ENCODE measurements around the gene ATP2A3. TPM values are rescaled to one million over a fixed set of nuclear protein-coding genes. Genes with fewer than 3 reads are reported as not detected.
"Not testable (repeated sequence)": the region's sequence is repeated elsewhere in the genome, so short reads cannot be mapped to it uniquely, and the experiment has no call there.

ATP2A3 gene
- total RNA-seq, 1 experiment from 2014 or later, result 0.04 TPM

DNA sequence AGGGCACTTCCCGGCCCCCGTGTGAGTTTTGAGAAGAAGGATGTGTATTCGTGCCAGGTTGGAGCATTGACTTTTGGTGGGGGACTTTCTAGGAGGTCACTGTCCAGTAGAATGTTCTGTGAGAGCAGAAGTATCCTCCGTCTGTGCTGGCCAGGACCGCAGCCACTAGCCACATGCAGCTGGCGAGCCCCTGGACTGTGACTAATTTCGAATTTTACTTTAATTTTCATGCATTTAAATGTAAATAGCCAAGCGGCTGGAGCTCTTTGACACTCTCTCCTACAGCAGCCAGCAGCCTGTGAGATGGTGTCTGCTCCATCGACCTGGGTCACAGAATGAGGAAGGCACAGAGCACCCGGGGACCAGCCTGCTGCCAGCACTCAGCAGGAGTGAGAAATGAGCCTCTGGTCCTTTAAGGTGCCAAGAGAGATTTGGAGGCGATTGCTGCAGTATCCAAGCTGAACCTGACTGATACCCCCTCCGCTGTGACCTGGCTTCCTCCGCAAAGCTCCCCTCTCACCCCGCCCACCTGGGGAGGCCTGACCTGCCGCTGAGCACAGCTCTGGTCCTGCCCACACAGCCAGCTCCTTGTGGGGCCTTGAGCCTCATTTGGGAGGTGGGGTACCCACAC is 7.8 kb downstream of the ATP2A3 start:
- DNase-seq (ENCODE audit: low spot score), result no peak

DNA sequence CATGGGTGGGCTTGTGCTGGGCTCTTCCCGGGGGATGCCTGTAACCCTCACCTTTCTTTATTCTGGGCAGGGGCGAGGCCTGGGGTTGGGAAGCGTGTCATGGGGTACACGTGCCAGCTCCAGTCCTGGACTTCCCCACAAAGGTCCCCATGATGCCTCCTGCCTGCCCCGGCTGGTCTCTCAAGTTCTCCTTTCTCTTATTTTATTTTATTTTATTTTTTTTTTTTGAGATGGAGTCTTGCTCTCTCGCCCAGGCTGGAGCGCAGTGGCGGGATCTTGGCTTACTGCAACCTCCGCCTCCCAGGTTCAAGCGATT is 8.6 kb downstream of the ATP2A3 start:
- no peak for DNase-seq (ENCODE audit: low spot score)

DNA sequence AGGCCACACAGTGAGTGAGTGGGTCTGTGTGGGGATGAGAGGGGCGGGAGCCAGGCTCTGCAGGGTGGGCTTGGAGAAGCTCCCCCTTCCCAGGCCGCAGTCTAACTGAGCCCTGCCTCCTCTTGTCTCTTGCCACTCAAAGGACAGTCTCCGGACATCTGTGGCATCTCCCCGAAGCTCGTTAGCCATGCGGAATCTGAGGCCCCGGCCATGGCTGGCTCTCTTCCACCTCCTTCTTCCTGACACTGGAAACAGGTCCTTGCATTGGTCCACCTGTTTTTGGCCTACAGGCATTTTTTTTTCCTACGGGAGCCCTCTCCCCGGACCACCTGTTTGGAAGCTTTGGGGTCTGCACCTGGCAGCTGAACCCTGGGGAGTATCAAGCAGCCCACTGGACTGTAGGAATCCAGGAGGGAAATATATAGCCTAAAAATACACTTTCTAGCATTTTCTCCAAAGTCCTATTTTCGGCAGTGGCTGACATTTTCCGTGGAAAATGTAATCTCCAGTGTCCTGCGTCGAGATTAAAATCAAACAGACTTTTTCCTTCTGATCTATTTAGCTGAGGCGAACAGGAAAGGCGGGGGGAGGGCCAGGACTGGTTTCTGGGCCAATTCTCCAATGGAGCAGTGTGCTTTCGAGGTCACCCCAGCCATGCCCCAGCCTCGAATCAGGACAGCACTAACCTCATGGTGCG is 9.1 kb downstream of the ATP2A3 start:
- DNase-seq (ENCODE audit: low spot score), result no peak

DNA sequence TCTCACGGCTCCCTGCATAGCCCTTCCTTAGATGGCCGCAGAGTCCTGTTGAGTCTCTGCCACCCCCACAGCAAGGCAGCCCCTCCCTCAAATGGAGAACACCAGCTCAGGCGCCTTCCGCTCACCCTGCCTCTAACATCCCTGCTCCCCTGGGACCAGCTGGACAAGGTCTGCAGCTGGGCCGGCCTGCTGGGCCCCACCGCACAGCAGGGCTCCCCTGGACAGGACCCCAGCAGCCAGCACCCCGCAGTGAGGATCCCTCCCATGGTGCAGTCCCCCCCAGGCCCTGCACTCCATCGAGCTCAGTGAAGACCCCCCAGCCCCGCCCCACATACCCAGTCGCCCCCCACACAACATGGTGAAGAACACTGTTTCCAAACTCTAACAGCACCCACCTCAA is 10.2 kb downstream of the ATP2A3 start:
- DNase-seq (ENCODE audit: low spot score), result no peak

DNA sequence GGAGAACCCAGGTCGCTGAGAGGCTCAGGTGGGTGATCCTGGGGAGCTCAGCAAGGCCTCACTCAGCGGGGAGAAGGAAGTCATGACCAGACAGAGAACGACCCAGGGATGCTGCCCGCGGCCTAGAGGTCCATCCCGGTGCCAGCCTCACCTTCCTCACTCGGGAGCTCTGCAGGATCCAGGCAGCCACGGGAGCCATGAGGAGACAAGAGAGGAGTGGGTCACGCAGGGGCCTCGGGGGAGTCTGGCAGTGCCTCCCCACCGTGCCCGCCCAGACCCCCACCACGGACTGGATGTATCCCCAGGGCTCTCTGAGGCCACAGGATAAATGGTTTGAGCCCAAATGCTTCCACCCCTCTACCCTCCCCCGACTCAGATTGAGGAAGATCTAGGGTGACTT is 10.7 kb downstream of the ATP2A3 start:
- DNase-seq (ENCODE audit: low spot score), result no peak

DNA sequence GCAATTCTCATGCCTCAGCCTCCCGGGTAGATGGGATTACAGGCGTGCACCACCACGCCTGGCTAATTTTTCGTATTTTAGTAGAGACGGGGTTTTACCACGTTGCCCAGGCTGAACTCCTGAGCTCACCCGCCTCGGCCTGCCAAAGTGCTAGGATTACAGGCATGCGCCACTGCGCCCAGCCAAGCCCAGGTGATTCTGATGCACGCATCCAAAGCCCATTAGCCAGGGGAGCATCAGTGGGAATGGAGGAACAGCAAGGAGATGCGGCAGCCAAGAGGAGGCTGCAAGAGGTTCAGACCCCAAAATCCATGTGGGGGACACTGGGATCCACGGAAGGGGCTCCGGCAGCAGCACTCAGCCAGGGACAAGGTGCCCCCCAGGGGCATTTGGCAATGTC is 12.1 kb downstream of the ATP2A3 start:
- DNase-seq (ENCODE audit: low spot score), result no peak

DNA sequence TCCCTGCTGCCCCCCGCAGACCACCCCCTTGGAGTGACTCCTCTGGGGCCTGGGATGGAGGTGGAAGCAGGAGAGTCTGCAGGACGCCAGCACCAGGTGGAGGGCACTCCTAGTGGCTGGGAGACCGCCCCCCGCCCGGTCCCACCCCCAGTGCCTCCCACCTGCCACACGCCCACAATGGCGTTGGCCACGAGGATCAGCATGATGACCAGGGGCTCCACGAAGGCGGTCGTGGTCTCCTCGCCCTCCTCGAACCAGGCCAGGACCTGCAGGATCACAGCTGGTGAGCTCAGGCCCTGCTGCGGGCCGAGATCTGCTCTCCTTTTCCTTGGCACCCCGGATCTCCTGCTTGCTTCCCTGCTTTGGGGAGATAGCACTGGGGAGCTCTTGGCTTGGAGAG is 12.8 kb downstream of the ATP2A3 start:
- DNase-seq (ENCODE audit: low spot score), result no peak

DNA sequence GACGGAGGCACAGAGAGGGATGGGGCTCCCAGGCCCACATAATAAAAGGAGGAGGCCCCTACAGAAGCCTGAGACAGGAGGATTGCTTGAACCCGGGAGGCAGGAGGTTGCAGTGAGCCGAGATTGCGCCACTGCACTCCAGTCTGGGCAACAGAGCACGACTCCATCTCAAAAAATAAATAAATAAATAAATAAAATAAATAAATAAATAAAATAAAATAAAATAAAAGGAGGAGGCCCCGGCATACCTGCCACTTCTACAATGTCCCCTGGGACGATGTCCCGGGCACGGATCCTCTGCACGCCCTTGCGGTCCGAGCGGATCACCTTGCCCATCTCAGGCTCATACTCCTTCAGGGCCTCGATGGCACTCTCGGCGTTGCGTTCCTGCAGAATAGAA is 13.2 kb downstream of the ATP2A3 start:
- DNase-seq (ENCODE audit: low spot score), result no peak

DNA sequence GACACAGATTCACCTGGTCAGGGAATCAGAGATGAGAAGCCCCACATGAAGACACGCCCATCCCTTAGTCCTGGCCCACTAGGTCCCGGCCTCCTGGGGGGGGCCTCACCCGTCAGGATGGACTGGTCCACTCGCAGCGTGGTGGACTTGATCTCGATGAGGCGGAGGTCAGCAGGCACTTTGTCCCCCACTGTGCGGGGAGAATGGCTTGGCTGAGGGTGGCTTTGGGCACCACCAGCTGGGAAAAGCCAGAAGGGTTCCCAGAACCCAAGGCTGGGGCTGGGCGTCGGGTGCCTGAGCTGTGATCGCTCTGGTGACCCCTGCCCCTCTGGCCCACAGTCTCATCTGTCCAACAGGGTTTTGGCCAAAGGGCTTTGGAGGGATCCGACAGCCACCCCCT is 13.7 kb downstream of the ATP2A3 start:
- no peak for DNase-seq (ENCODE audit: low spot score)

DNA sequence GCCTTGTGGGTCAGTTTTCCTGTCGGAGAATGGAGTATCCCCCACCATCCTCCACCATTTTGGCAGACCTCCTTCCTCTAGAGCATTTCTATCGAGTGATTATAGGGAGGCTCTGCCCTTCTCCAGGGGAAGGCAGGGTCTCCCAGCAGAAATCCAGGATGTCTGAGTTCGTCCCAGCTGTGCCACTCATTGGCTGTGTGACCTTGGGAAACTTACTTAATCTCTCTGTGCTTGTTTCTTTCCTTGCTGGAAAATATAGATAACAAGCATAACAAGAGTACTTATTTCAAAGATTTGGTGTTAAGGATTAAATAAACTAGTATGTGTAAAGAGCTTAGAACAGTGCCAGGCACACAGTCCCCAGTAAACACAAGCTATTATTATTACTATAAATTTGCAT is 14.8 kb downstream of the ATP2A3 start:
- DNase-seq (ENCODE audit: low spot score), result no peak

DNA sequence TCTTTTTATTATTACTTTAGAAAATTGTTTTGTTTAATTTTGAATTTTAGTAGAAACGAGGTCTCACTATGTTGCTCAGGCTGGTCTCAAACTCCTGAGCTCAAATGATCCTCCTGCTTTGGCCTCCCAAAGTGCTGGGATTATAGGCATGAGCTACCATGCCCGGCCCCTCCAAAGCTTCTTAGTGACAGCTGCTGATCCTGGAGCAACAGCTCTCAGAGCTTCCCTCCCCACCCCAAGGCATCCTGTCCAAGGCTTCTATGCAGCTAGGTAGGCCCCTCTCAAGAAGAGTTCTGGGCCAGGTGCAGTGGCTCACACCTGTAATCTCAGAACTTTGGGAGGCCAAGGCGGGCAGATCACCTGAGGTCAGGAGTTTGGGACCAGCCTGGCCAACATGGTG is 15.7 kb downstream of the ATP2A3 start:
- not testable (repeated sequence) for DNase-seq (ENCODE audit: low spot score)

DNA sequence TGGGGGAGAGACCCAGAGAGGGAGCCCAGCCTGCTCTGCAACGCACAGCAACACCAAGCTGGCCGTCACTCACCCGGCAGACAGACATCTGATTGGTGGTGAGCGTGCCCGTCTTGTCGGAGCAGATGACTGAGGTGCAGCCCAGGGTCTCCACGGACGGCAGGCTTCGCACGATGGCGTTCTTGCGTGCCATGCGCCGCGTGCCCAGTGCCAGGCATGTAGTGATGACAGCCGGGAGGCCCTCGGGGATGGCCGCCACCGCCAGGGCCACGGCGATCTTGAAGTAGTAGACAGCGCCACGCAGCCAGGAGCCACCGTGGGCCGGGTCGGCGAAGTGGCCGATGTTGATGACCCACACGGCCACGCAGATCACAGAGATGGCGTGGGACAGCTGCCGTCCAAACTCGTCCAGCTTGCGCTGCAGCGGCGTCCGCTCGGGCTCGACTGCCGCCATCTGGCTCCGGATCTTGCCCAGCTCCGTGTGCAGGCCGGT is 16.9 kb downstream of the ATP2A3 start:
- DNase-seq (ENCODE audit: low spot score), result no peak

DNA sequence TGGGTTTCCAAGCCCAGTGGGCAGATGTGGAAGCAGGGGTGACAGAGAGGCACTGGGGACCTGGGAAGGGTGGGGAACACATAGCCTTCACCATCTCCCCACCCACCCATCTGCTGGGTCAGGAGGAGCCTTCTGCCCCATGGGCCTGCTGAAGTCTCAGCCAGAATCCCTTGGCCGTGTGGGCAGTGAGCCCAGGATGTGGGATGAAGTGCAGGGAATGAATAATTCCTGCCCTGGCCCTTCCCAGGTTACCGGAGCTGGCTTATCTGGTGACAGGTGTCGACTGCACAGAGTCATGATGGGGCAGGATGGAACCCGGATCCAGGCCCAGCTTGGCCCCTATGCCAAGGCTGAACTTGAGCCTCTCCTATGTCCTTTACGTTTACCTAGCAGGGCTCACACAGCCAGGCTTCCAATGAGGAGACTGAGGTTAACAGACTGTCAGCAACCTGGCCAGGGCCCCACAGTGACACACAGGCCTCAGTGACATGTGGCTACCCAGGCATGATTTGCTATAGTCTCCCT is 17.5 kb downstream of the ATP2A3 start:
- DNase-seq (ENCODE audit: low spot score), result no peak

DNA sequence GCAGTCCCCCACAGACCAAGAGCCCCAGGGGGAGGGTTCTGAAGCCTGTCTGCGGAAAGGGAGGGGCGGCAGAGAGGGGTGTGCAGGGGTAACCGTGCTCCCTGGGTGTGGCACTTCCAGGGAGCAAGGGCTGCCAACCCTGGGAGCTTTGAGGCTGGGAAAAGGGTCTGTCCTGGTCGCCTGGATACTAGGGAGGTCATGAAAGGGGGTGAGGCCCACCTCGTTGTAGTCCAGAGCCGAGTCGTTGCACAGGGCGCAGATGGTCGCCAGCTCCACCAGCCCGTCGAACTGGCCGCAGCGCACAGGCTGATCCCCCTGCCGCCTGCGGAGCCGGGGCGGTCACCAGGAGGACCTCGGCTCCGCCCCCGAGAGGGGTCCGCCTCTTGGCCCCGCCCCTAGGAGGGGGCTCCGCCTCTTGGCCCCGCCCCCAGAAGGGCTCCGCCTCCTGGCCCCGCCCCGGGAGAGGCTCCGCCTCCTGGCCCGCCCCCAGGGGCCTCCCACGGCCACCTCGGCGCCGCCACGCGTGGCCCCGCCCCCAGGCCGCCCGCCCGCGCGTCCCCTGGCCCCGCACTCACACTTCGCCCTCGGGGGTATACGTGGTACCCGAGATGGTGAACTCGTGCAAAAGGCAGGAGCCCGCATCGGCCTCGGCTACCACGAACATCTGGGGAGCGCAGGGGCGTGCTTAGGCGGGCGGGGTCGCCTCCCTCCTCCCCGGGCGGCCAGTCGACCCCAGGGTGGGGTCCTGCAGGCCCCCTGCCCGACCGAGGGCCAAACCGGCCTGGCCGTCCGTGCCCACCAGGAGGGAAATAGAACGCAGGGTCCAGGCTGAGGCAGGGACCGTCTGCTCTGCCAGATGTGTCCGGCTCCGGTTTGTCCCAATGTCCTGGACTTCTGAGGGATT is 19.5 kb downstream of the ATP2A3 start:
- DNase-seq (ENCODE audit: low spot score), result no peak

DNA sequence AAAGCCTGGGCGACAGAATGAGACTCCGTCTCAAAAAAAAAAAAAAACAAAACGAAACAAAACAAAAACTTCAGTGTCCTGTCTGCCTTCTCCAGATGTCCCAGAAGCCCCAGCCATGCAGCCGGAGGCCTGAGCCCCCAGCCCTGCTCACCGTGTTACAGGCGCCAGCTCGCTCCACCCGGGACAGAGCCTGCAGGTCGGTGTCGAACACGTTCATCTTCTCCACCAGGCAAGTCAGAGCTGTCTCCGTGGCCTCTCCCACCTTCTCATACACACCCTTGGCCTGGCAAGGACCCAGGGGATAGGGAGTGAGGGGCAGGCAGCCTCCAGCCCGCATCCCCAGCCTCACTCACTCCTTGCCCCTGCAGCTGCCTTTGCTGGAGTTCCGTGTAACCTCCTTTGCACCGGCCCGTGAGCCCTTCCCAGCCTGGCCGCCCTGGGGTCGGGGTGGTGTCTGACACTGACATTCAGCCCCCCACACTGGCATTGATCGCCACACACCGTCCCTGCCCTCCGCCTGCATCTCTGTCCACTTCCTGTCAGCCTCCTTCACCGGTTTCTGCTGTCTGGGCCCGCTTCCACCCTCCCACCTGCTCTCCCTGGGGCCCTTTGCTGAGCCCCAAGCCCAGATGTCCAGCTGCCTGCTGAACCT is 20.9 kb downstream of the ATP2A3 start:
- no peak for DNase-seq (ENCODE audit: low spot score)

DNA sequence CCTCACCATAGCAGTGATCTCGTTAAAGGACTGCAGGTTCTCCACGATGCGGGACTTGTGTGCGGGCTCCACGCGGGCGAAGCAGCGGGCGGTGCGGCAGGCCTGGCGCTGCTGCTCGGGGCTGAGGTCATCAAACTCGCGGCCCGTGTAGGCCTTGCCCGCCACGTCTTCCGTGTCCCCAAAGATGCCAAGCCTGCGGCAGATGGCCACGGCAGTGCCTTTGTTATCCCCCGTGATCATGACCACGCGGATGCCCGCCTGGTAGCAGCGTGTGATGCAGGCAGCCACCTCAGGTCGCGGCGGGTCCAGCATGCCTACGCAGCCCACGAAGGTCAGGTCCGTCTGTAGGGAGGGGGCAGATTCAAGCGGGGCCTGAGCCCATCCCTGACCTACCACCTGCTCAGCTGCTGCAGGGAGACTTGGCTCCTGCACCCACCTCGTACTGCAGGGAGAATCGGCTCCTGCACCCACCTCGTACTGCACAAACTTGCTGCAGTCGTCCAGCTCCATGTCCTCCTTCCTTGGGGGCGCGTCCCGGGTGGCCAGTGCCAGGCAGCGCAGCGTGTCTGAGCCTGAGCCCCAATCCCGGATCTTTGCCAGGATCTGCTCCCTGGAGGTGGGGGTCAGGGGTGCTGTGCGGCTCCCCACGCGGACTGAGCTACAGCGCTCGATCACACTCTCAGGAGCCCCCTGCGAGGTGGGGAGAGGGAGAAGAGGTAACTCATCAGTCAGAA is 23.1 kb downstream of the ATP2A3 start:
- no peak for DNase-seq (ENCODE audit: low spot score)

DNA sequence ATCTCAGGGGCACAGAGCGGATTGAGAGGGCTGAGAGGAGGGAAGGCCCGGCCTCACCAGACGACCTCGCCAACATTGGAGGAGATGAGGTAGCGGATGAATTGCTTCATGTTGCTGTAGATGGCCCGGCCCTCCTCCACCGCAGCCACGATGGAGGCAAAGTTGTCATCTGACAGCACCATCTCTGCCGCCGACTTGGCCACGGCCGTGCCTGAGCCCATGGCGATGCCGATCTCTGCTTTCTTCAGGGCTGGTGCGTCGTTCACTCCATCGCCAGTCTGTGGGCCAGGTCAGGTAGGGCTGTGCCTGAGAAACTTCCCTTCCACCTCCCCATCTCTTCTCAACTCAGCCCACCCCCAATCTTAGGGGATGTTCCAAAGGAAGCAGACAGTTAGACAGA is 26.9 kb downstream of the ATP2A3 start:
- DNase-seq (ENCODE audit: low spot score), result no peak

DNA sequence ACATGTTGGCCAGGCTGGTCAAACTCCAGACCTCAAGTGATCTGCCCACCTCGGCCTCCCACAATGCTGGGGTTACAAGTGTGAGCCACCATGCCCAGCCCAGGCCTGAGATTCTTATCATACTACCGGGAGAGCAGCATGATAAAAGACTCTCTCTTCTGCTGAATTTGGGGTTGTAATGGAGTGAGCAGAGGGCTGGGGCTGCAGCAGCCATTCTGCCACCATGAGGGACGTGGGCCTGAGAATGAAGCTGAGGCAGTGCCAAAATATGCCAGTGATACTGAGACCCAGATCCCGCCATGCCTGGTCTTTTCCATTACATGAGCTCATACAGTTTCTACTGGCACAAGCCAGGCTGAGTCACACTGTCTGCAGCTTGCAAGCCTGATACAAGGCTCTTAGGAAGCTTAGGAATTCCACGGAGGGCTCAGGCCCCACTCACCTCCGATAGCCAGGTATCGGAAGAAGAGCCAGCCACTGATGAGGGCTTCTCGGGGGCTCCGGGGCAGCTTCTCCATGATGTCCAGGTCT is 28.3 kb downstream of the ATP2A3 start:
- DNase-seq (ENCODE audit: low spot score), result no peak

DNA sequence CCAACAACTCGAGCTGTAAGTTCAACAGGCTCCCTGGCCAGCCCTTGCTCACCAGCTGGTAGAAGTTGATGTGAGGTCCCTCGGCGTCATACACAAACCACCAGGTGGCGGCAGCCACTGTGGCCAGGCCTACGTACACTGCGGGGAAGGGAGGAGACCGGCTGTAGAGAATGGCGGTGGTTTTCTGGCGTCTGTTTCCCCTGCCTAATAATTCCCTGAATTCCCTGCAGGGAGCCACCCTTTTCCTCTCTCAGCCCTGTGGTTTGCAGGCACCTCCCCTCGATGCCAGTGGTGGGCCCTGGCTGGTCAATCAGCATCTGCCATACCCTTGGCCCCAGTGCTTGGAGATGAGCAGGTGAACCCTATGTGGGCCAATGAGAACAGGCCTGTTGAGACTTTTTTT is 29.1 kb downstream of the ATP2A3 start:
- DNase-seq (ENCODE audit: low spot score), result peak; percentile 60

DNA sequence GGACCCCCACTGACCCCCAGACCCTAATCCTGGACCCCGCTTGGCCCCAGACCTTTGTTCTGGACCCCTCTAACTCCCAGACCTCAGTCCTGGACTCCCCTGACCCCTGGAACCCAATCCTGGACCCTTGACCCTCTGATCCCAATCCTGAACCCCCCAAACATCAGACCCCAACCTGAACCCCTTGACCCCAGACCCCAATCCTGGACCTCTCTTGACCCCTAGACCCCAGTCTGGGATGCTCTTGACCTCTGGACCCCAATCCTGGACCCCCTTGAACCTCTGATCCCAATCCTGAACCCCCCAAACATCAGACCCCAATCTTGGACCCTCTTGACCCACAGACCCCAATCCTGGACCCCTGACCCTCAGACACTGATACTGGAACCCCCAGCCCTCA is 34.5 kb downstream of the ATP2A3 start:
- no peak for DNase-seq (ENCODE audit: low spot score)

DNA sequence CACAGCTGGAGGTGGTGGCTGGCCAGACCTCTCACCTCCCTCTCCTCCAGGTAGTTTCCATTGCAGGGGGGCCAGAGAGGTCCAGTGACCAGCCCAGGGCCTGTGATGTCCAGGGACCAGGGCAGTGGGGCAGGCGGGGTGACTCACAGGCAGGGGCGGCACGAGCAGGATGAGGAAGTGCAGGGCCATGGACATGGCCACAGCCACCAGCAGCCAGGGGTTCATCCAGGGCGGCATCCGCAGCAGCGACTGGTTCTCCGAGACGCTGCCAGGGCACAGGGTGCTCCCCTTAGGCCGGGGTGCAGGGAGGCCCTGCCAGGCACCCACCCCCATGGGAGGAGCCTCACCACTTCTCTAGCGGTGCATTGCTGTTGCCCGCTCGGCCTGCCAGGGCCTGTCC is 35.1 kb downstream of the ATP2A3 start:
- DNase-seq (ENCODE audit: low spot score), result no peak

All from H4 (cell line).